DOHH2 (cell line): ENCODE measurements around the gene AFF1.

Experiments used
- CTCF ChIP-seq: fragments of 200-600 bp; sonication (generic); IDR thresholded peaks from one replicate; pipeline ENCODE4 v1.5.1; 2014; ENCODE audit warnings: antibody characterized with exemption, mild to moderate bottlenecking, low read depth, low read length; ENCODE audit not compliant: poor library complexity, severe bottlenecking
- EZH2phosphoT487 ChIP-seq: fragments of 200-600 bp; sonication (generic); IDR thresholded peaks from 2 replicates; pipeline ENCODE4 v1.6.1; 2017; ENCODE audit warnings: borderline replicate concordance, mild to moderate bottlenecking, antibody characterized with exemption, low read length, moderate library complexity, mixed read lengths

- TF ChIP-seq EZH2phosphoT487 = no peak
- TF ChIP-seq CTCF = no peak
These were observed 38.9 kb downstream of the AFF1 start for GRCh38 chr4:86973668-86974067.
